ENCODE results near the gene MLLT1. TPM values are rescaled to one million over a fixed set of nuclear protein-coding genes. Genes with fewer than 3 reads are reported as not detected.

MLLT1 gene
- total RNA-seq, 1 experiment from 2014 or later: 55.0 TPM

DNA sequence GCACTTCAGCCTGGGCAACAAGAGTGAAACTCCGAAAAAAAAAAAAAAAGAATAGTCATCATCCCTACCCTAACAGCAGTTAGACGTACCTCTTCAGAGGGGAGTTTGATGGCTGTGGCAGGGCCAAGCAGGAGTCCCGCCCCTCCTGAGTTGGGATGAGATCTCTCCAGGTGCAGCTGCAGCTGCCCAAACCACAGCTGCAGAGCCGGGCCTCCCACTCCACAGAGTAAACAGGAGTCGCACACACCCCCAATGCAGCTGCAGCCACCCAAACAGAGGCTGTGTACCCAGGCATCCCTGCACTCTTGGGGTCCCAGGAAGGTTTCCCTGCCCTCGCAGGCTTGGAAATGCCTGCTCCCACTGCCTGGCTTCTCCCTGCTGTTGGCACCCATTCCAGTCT, 17.4 kb upstream of the MLLT1 start:
- ATAC-seq (no peak), DNase-seq (ENCODE audit: low read depth, low spot score) (no peak)
- Histone ChIP-seq H3K36me3 (ENCODE audit: control insufficient read depth in 1 of 2, insufficient read depth in 2 of 2, low read length in 2 of 2) (no peaks in the 10 kb centered on the region), H2AFZ (ENCODE audit: low read depth, low read length, poor library complexity, severe bottlenecking) (no peak overlapping the region), H3K9me3 (ENCODE audit: control insufficient read depth in 1 of 2, insufficient read depth in 1 of 2, low read depth in 1 of 2, low read length in 2 of 2) (peaks cover 9 to 23% of the 10 kb centered on the region in 2 experiments; a peak in 3 of 4 replicates), H3K4me2 (ENCODE audit: low read length) (no peak overlapping the region), H3K79me2 (ENCODE audit: insufficient read depth, low read length) (no peaks in the 10 kb centered on the region), H3K9ac (ENCODE audit: low read length) (no peak overlapping the region), H3K27ac (ENCODE audit: low read depth, low read length) (no peak overlapping the region), H4K20me1 (ENCODE audit: insufficient read depth) (no peaks in the 10 kb centered on the region), H3K4me1 (ENCODE audit: control insufficient read depth in 1 of 2, insufficient read depth in 2 of 2, low read length in 2 of 2) (no peaks in the 10 kb centered on the region), H3K4me3 (replicated peaks in 1 of 2; ENCODE audit: low read depth in 1 of 2, low read length in 2 of 2) (no peak overlapping the region), H3K27me3 (ENCODE audit: insufficient read depth, low read length) (no peaks in the 10 kb centered on the region), H3K9me2 (ENCODE audit: insufficient read depth) (no peaks in the 10 kb centered on the region)
- BruUV-seq (replicated peaks): no TSS peak
- POLR2A ChIA-PET: no interaction called here
- no peak for TF ChIP-seq RAD21 (IDR thresholded peaks at IDR 0.05; ENCODE audit: low read depth)
- no peak for TF ChIP-seq ZFX (IDR thresholded peaks at IDR 0.05)
- no peak for TF ChIP-seq SIN3A (IDR thresholded peaks at IDR 0.05; ENCODE audit: low read depth)
- TF ChIP-seq POLR2A (IDR thresholded peaks at IDR 0.05; ENCODE audit: borderline replicate concordance, extremely low read depth, insufficient read depth, insufficient read length): no peak
- TF ChIP-seq CEBPB (IDR thresholded peaks at IDR 0.05; ENCODE audit: low read depth): no peak
- no peak for TF ChIP-seq SP1 (IDR thresholded peaks at IDR 0.05; ENCODE audit: low read depth)
- TF ChIP-seq, protein P1, sequence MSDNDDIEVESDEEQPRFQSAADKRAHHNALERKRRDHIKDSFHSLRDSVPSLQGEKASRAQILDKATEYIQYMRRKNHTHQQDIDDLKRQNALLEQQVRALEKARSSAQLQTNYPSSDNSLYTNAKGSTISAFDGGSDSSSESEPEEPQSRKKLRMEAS (IDR thresholded peaks at IDR 0.05): no peak
- TF ChIP-seq ELF1 (IDR thresholded peaks at IDR 0.05; ENCODE audit: borderline replicate concordance, low read depth): no peak
- TF ChIP-seq EGR1 (IDR thresholded peaks at IDR 0.05; ENCODE audit: low read depth): no peak
- CTCF ChIA-PET: no interaction called here
- intact Hi-C loops (cut with micrococcal nuclease): loop anchor here (5.0 kb wide), 1 partner anchor 170 kb away; no protein-coding TSS in a partner anchor
- RAD21 ChIA-PET (ENCODE audit: low non-redundant PET in 1 of 2, low total read pairs in 2 of 2, uncharacterized antibody in 2 of 2, unreplicated experiment in 2 of 2): no interaction called here

DNA sequence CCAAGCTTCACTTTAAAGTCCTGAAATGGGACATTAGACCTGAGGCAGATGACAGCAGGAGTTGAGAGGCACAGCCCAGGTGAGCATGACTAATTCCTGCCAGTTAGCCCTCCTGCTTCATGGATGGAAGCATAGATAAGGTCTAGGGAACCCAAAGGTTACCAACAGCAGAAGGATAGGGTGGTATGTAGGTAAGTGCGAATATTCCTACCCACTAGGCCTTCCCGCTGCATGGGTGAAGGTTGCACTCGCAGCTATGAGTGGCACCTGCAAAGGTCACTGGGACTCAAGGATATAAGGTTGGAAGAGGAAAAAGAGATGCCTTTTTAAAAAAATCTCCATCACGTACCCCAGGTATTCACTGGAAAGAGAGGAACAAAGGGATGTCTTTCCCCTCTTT, 12.2 kb upstream of the MLLT1 start:
- no peaks in the 10 kb centered on the region for H3K4me1 ChIP-seq (ENCODE audit: control insufficient read depth in 1 of 2, insufficient read depth in 2 of 2, low read length in 2 of 2)
- 0 out of 2 replicates have a peak, but pooled peaks have one; percentile 50 for ATAC-seq
- peaks cover 26 to 42% of the 10 kb centered on the region in 2 experiments; a peak in 3 of 4 replicates for H3K9me3 ChIP-seq (ENCODE audit: control insufficient read depth in 1 of 2, insufficient read depth in 1 of 2, low read depth in 1 of 2, low read length in 2 of 2)
- no peak overlapping the region for H3K27ac ChIP-seq (ENCODE audit: low read depth, low read length)
- TF ChIP-seq SIN3A (IDR thresholded peaks at IDR 0.05; ENCODE audit: low read depth) (no peak), CEBPB (IDR thresholded peaks at IDR 0.05; ENCODE audit: low read depth) (no peak), JUND (IDR thresholded peaks at IDR 0.05) (no peak), EZH2phosphoT487 (IDR thresholded peaks at IDR 0.05; ENCODE audit: borderline replicate concordance) (no peak), FOSL1 (IDR thresholded peaks at IDR 0.05; ENCODE audit: low read depth) (no peak), SRF (IDR thresholded peaks at IDR 0.05; ENCODE audit: low read depth) (no peak), YY1 (IDR thresholded peaks at IDR 0.05; ENCODE audit: extremely low read depth, insufficient replicate concordance, low read depth, low read length) (peak; percentile 49), SP1 (IDR thresholded peaks at IDR 0.05; ENCODE audit: low read depth) (no peak), TCF7L2 (IDR thresholded peaks at IDR 0.05; ENCODE audit: borderline replicate concordance, extremely low read depth, insufficient read depth, insufficient read length) (no peak), ELF1 (IDR thresholded peaks at IDR 0.05; ENCODE audit: borderline replicate concordance, low read depth) (no peak), RAD21 (IDR thresholded peaks at IDR 0.05; ENCODE audit: low read depth) (no peak), CBX3 (IDR thresholded peaks at IDR 0.05; ENCODE audit: low read depth) (peak; percentile 100), ZNF274 (IDR thresholded peaks at IDR 0.05; ENCODE audit: low read depth, low read length) (no peak)
- TF ChIP-seq, protein P2, sequence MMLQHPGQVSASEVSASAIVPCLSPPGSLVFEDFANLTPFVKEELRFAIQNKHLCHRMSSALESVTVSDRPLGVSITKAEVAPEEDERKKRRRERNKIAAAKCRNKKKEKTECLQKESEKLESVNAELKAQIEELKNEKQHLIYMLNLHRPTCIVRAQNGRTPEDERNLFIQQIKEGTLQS (IDR thresholded peaks at IDR 0.05): no peak
- TF ChIP-seq, protein P3, sequence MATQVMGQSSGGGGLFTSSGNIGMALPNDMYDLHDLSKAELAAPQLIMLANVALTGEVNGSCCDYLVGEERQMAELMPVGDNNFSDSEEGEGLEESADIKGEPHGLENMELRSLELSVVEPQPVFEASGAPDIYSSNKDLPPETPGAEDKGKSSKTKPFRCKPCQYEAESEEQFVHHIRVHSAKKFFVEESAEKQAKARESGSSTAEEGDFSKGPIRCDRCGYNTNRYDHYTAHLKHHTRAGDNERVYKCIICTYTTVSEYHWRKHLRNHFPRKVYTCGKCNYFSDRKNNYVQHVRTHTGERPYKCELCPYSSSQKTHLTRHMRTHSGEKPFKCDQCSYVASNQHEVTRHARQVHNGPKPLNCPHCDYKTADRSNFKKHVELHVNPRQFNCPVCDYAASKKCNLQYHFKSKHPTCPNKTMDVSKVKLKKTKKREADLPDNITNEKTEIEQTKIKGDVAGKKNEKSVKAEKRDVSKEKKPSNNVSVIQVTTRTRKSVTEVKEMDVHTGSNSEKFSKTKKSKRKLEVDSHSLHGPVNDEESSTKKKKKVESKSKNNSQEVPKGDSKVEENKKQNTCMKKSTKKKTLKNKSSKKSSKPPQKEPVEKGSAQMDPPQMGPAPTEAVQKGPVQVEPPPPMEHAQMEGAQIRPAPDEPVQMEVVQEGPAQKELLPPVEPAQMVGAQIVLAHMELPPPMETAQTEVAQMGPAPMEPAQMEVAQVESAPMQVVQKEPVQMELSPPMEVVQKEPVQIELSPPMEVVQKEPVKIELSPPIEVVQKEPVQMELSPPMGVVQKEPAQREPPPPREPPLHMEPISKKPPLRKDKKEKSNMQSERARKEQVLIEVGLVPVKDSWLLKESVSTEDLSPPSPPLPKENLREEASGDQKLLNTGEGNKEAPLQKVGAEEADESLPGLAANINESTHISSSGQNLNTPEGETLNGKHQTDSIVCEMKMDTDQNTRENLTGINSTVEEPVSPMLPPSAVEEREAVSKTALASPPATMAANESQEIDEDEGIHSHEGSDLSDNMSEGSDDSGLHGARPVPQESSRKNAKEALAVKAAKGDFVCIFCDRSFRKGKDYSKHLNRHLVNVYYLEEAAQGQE (IDR thresholded peaks at IDR 0.05; ENCODE audit: low read depth): no peak
- H3K36me3 ChIP-seq (ENCODE audit: control insufficient read depth in 1 of 2, insufficient read depth in 2 of 2, low read length in 2 of 2): no peaks in the 10 kb centered on the region
- no peak overlapping the region for H3K4me3 ChIP-seq (replicated peaks in 1 of 2; ENCODE audit: low read depth in 1 of 2, low read length in 2 of 2)
- no peaks in the 10 kb centered on the region for H3K79me2 ChIP-seq (ENCODE audit: insufficient read depth, low read length)
- H4K20me1 ChIP-seq (ENCODE audit: insufficient read depth): no peaks in the 10 kb centered on the region
- no peaks in the 10 kb centered on the region for H3K27me3 ChIP-seq (ENCODE audit: insufficient read depth, low read length)
- H3K4me2 ChIP-seq (ENCODE audit: low read length): no peak overlapping the region
- H3K9me2 ChIP-seq (ENCODE audit: insufficient read depth): no peaks in the 10 kb centered on the region
- intact Hi-C loops (cut with micrococcal nuclease): no loop called here
- CTCF ChIA-PET: no interaction called here
- H2AFZ ChIP-seq (ENCODE audit: low read depth, low read length, poor library complexity, severe bottlenecking): no peak overlapping the region
- POLR2A ChIA-PET: no interaction called here
- RAD21 ChIA-PET (ENCODE audit: low non-redundant PET in 1 of 2, low total read pairs in 2 of 2, uncharacterized antibody in 2 of 2, unreplicated experiment in 2 of 2): no interaction called here
- no peak overlapping the region for H3K9ac ChIP-seq (ENCODE audit: low read length)
- no TSS peak for BruUV-seq (replicated peaks)
- DNase-seq (ENCODE audit: low read depth, low spot score): peak; percentile 32
